ENCODE measurements around the gene OAF.

The OAF gene

DNA sequence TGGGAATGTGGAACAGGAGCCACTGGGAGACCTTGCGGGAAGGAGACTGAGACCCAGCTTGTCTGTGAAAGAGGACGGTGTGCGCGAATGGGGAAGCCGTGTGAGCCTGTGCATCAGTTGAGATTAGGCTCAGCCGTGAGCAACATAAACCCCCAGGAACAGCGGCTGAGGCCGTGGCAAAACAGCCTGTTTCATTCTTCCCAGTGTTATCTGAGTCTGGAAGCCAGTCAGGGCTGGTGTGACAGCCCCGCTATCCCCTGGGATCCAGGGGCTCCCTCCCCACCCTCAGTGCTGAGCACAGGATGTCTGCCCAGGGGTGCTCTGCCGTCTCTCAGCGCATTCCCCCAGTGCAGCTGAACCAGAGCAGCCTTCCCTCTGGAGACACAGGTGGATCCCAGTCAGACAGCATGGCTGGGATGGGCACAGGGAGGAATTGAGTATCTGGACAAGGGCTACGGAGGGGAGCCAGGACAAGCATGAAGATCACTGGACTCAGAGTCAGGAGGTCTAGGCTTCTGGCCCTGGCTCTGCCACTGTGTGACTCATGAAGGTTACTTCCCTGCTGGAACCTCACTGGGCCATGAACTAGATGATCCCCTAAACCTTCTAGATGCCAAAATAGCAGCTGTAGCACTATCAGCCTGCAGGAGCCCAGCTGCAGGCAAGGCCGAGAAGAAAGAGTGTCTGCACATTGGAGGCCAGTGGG is 8.6 kb downstream of the OAF start:
- TF ChIP-seq, protein P1, sequence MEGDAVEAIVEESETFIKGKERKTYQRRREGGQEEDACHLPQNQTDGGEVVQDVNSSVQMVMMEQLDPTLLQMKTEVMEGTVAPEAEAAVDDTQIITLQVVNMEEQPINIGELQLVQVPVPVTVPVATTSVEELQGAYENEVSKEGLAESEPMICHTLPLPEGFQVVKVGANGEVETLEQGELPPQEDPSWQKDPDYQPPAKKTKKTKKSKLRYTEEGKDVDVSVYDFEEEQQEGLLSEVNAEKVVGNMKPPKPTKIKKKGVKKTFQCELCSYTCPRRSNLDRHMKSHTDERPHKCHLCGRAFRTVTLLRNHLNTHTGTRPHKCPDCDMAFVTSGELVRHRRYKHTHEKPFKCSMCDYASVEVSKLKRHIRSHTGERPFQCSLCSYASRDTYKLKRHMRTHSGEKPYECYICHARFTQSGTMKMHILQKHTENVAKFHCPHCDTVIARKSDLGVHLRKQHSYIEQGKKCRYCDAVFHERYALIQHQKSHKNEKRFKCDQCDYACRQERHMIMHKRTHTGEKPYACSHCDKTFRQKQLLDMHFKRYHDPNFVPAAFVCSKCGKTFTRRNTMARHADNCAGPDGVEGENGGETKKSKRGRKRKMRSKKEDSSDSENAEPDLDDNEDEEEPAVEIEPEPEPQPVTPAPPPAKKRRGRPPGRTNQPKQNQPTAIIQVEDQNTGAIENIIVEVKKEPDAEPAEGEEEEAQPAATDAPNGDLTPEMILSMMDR (IDR thresholded peaks at IDR 0.05; ENCODE audit: low read depth, low read length) = no peak
- no peak for DNase-seq (ENCODE audit: extremely low read depth, low read depth)

DNA sequence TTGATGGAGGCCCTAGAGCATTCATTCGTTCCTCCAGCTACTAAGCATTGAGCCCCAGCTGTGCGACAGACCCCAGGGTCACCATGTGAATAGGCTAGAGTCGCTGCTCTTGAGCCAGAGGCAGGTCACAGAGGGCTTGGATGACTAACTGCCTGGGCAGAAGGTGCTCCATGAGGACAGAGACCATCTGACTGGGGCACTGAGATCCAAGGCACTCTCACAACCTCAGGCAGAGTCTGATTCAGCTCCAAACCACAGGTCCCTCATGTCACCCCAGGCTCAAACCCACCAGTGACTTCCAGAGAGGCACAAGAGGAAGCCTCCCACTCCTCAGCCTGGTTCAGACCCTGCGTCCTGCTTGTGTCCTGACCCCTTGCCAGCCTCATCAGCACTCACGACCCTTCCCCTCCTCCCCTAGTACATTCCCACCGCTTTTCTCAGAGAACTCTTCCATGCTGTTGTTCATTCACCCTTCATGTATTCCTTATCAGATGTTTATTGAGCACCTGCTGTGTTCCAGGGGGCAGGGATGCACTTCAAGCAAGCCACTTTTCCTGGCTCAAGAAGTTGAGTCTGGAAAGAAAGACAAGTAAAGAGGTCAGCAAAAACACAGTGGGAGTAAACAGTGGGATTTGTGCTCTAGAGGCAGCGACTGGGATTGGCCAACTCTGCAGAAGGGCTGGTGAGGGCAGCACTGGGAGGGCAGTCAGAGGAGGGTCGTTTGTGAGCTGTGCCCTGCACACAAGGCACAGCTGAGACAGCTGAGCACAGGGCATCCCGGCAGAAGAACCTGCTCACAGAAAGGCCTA is 9.3 kb downstream of the OAF start:
- DNase-seq (ENCODE audit: extremely low read depth, low read depth) = no peak
- TF ChIP-seq, protein P1 (IDR thresholded peaks at IDR 0.05; ENCODE audit: low read depth, low read length) = no peak

DNA sequence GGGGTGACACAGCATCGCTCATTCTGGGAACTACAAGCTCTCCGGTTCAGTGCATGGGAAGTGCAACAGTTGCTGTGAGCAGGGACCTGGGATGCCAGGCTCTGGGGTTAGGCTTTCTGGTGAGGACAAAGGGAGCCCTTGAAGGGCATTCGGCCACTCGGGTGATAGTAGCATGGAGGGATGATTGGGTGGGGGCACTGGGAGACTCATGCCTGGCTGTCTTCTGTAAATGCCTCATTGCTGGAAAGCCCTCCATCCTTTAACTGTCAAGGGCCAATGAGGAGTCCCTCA is 9.9 kb downstream of the OAF start:
- TF ChIP-seq, protein P1 (IDR thresholded peaks at IDR 0.05; ENCODE audit: low read depth, low read length) = no peak
- DNase-seq (ENCODE audit: extremely low read depth, low read depth) = no peak

DNA sequence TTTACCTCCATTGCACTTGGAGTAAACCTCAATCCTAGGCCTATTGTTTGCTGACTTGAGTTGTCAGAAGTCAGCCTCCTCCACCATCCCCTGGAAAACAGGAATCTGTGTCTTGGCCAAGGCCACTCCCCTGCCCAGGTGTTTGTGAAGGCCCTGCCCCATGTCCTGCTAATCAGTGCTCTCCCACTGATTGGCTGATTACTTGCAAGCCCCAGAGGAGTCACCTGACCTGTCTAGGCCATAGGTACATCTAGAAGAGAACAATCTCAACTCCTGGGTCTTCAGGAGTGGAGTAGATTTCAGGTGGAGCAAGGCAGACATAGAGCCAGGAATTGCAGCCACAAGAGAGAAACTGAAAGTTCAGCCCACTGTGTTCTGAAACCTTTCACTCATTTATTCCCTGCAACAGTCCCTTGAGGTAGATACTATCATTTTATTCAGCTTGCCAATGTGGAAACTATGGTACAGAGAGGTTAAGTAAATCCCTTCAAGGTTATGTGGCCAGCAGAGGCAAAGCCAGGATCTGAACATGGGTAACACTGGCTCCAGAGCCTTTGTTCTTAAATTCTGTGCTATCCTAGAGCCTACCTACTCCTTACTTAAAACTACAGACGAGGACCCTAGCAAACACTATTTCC is 10.4 kb downstream of the OAF start:
- no peak for DNase-seq (ENCODE audit: extremely low read depth, low read depth)
- TF ChIP-seq, protein P1 (IDR thresholded peaks at IDR 0.05; ENCODE audit: low read depth, low read length) = no peak

DNA sequence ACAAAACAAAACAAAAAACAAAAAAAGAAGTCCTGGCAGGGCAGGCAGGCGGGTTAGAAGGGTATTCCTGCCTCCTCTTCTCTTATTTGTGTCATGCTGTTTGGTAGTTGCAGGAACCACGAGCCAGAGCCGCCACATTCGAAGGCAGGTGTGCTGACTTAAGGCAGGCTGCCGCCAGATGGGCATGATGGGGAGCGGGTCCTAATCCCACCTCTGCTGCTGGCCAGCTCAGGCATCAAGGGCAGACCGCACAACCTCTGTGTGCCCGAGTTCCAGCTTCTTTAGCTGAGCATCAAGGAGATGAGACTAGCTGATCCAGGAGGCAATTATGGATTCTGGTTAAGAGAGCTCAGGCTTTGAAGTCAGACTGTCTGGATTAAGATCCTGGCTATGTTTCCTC is 12.1 kb downstream of the OAF start:
- no peak for DNase-seq (ENCODE audit: extremely low read depth, low read depth)
- TF ChIP-seq, protein P1 (IDR thresholded peaks at IDR 0.05; ENCODE audit: low read depth, low read length) = no peak

DNA sequence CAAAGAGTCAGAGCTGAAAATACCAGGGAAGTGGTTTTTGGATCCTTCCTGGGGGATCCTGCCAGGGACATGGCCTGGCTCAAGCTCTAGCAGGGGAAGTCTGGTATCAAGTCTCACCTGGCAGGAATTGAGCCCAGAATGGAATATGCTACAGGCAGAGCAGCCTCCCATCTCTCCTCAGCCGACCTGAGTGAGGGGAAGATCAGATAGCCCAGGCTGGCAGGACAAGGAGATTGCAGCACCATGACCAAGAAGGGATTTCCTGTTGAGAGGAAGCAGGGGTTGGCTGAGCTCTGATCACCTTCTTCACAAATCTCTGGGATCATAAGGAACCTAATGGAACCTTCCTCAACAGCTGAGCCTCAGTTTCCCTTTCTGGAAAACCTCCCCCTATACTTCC is 13.0 kb downstream of the OAF start:
- TF ChIP-seq, protein P1 (IDR thresholded peaks at IDR 0.05; ENCODE audit: low read depth, low read length) = no peak
- no peak for DNase-seq (ENCODE audit: extremely low read depth, low read depth)

DNA sequence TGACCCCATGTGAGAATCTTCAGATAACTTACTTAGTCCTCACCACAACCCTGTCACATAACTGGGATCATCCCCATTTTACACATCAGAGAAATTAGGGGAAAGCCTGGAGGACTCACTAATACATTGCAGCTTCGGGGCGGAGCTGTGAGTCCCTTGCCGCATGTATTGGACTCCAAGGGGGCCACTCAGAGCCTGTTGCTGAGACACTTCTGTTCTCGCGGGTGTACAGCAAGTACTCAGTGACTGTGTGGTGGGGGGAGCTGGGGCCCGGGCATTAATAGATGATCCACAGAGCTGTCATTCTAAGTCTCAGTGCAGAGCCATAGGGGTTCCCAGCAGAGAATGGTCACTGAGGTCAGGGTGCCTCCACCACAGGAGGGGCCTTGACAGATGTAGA is 13.5 kb downstream of the OAF start:
- TF ChIP-seq, protein P1 (IDR thresholded peaks at IDR 0.05; ENCODE audit: low read depth, low read length) = no peak
- DNase-seq (ENCODE audit: extremely low read depth, low read depth) = no peak
